MM.1S (cell line): ENCODE data around the gene RTL5.

ENCODE experiments used
- DNase-seq: peaks from one replicate; pipeline ENCODE4 v3.0.0-alpha.2; 2015
- H2AFZ ChIP-seq: fragments of 300-600 bp; sonication (generic); 2 replicates; pipeline ENCODE4 v1.6.0; 2016; ENCODE audit warnings: antibody characterized with exemption, low read length
- H3F3A ChIP-seq: fragments of 300-600 bp; sonication (generic); 2 replicates; pipeline ENCODE4 v1.6.1; 2016; ENCODE audit warnings: mild to moderate bottlenecking, antibody characterized with exemption, low read length, moderate library complexity, mixed read lengths; ENCODE audit not compliant: insufficient read depth
- H3K27ac ChIP-seq: fragments of 300-600 bp; sonication (generic); 2 replicates; pipeline ENCODE4 v1.5.1; 2016; ENCODE audit warnings: mild to moderate bottlenecking, low read length
- H3K27me3 ChIP-seq: fragments of 300-600 bp; sonication (generic); replicated peaks from 2 replicates; pipeline ENCODE4 v1.6.0; 2016; ENCODE audit warnings: low read length; ENCODE audit not compliant: insufficient read depth
- H3K36me3 ChIP-seq: fragments of 300-600 bp; sonication (generic); replicated peaks from 2 replicates; pipeline ENCODE4 v1.6.1; 2016; ENCODE audit warnings: mild to moderate bottlenecking, low read length, mixed read lengths; ENCODE audit not compliant: insufficient read depth
- H3K4me1 ChIP-seq: fragments of 300-600 bp; sonication (generic); 2 replicates; pipeline ENCODE4 v1.6.1; 2016; ENCODE audit warnings: low read length, mixed read lengths
- H3K4me2 ChIP-seq: fragments of 300-600 bp; sonication (generic); 2 replicates; pipeline ENCODE4 v1.6.0; 2016; ENCODE audit warnings: low read depth, low read length
- H3K4me3 ChIP-seq: fragments of 300-600 bp; sonication (generic); 2 replicates; pipeline ENCODE4 v1.5.1; 2016; ENCODE audit warnings: low read length, mixed read lengths
- H3K79me2 ChIP-seq: fragments of 300-600 bp; sonication (generic); 2 replicates; pipeline ENCODE4 v1.6.1; 2016; ENCODE audit warnings: mixed run types, low read length, mixed read lengths
- H3K9ac ChIP-seq: fragments of 300-600 bp; sonication (generic); 2 replicates; pipeline ENCODE4 v1.6.1; 2016; ENCODE audit warnings: low read length, mixed read lengths
- H3K9me2 ChIP-seq: fragments of 300-600 bp; sonication (generic); replicated peaks from 2 replicates; pipeline ENCODE4 v1.6.1; 2016; ENCODE audit warnings: mild to moderate bottlenecking, low read length, mixed read lengths; ENCODE audit not compliant: insufficient read depth
- H3K9me3 ChIP-seq: fragments of 300-600 bp; sonication (generic); replicated peaks from 2 replicates; pipeline ENCODE4 v1.6.1; 2016; ENCODE audit warnings: mild to moderate bottlenecking, low read length, mixed read lengths; ENCODE audit not compliant: insufficient read depth
- H4K20me1 ChIP-seq: fragments of 300-600 bp; sonication (generic); 2 replicates; pipeline ENCODE4 v1.6.1; 2016; ENCODE audit warnings: mild to moderate bottlenecking, low read length, moderate library complexity, mixed read lengths; ENCODE audit not compliant: insufficient read depth
- EZH2 ChIP-seq: fragments of 300-600 bp; sonication (generic); optimal IDR thresholded peaks from 2 replicates; pipeline ENCODE3; 2017; ENCODE audit warnings: low read depth, mild to moderate bottlenecking, antibody characterized with exemption, low read length, mixed read lengths
- EZH2phosphoT487 ChIP-seq: fragments of 300-600 bp; sonication (generic); IDR thresholded peaks from 2 replicates; pipeline ENCODE4 v1.6.1; 2018; ENCODE audit warnings: antibody characterized with exemption, low read length
- TF ChIP-seq, protein P1 (sequence below): fragments of 300-600 bp; sonication (generic); IDR thresholded peaks from 2 replicates; pipeline ENCODE4 v1.5.1; 2016; ENCODE audit warnings: antibody characterized with exemption, low read length, mixed read lengths

RTL5 gene

DNA sequence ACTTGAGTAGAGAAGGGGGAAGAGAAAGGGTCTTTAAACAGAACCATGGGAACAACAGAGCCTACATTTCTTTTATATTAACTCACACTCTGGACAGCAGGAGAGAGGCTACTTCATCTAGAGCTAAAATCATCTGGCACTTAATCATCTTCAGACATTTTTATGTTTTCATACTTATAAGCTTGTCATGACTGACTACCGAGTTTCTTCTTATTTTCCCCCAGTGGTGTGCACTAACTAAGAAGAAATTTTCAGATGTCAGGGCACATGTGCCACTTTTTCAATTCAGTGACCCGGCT lies 11.8 kb upstream of the RTL5 start:
- Histone ChIP-seq H3K9me2 (no peaks in the 10 kb centered on the region), H2AFZ (no peak overlapping the region), H3K9ac (no peak overlapping the region), H3F3A (no peaks in the 10 kb centered on the region), H3K4me1 (peaks cover 7% of the 10 kb centered on the region), H3K27me3 (no peaks in the 10 kb centered on the region), H3K79me2 (no peaks in the 10 kb centered on the region), H3K4me2 (no peak overlapping the region), H3K36me3 (no peaks in the 10 kb centered on the region), H3K9me3 (no peaks in the 10 kb centered on the region), H3K4me3 (no peak overlapping the region), H3K27ac (no peak overlapping the region), H4K20me1 (no peaks in the 10 kb centered on the region)
- no peak for DNase-seq
- TF ChIP-seq EZH2phosphoT487 (no peak), EZH2 (no peak)
- TF ChIP-seq, protein P1, sequence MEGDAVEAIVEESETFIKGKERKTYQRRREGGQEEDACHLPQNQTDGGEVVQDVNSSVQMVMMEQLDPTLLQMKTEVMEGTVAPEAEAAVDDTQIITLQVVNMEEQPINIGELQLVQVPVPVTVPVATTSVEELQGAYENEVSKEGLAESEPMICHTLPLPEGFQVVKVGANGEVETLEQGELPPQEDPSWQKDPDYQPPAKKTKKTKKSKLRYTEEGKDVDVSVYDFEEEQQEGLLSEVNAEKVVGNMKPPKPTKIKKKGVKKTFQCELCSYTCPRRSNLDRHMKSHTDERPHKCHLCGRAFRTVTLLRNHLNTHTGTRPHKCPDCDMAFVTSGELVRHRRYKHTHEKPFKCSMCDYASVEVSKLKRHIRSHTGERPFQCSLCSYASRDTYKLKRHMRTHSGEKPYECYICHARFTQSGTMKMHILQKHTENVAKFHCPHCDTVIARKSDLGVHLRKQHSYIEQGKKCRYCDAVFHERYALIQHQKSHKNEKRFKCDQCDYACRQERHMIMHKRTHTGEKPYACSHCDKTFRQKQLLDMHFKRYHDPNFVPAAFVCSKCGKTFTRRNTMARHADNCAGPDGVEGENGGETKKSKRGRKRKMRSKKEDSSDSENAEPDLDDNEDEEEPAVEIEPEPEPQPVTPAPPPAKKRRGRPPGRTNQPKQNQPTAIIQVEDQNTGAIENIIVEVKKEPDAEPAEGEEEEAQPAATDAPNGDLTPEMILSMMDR: no peak

DNA sequence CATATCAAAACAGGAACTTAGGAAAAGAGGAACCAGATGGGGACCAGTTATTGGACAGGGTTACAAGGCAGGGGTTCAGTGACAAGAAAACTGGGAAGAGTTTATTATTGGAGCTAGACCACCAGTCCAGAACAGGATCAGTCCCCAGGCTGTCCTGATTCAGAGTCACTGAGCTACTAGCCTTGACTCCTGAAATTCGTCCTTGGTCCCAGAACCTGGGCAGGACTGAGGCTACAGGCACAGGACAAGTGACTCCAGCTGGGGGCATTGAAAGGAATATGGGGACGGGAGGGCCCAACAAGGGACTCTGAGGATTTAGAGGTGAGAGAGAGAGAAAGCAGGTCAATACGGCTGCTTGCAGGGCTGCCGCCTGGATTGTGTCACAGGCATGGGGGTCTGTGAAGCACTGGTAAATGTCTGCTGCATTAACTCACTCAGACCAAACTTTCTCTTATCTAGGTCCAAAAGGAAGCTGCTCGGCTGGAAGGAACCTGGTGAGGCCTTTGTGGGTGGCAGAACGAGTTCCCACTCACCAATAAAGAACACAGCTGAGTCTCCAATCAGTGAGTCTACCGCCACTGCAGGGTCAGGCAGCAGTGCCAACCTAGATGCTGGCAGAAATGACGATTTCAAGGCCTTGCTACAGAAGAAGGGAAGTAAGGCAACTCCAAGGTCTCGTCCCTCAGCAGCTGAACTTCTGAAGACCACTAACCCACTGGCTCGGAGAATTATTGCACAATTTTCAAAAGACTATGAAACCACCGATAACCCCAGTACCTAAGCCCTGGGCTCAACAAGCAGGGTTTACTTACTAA lies 11.3 kb upstream of the RTL5 start:
- no peak overlapping the region for H3K4me3 ChIP-seq
- TF ChIP-seq, protein P1: no peak
- TF ChIP-seq EZH2 (no peak), EZH2phosphoT487 (no peak)

DNA sequence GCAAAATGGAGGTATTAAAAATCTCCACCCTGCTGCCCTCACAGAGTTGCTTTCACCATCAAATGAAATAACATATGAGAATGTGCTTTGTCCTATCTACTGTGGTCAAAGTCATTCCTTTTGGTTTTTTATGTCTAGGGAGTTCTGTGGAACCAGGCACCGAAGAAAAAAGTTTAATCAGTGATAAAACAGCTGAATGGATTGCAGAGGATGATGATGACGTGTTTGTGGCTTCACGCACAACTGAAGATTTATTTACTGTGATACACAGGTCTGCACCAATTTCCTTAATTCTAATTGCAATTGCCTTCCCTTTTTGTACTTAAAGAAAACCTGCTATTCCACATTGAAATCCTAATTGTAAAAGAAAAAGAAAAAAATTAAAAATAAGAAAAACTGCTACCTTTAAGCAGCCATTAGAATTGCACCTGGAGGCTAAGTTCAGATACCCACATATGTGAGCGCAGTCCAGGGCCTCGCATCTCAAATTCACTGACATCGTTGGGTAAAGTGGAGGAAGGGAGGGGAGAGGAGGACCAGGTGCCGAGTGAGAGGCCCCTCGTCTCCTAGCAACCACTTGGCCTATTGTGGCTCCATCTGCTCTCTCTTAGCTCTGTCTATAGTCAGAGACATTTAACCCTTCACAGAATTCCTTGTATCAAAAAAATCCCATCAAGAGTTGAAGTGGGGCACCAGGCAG lies 10.5 kb upstream of the RTL5 start:
- H2AFZ ChIP-seq: no peak overlapping the region
- TF ChIP-seq EZH2: no peak
- TF ChIP-seq EZH2phosphoT487: no peak
- TF ChIP-seq, protein P1: no peak
- no peaks in the 10 kb centered on the region for H4K20me1 ChIP-seq
- H3K9ac ChIP-seq: no peak overlapping the region
- H3F3A ChIP-seq: no peaks in the 10 kb centered on the region
- H3K27me3 ChIP-seq: no peaks in the 10 kb centered on the region
- no peaks in the 10 kb centered on the region for H3K9me3 ChIP-seq
- no peak overlapping the region for H3K4me3 ChIP-seq
- H3K9me2 ChIP-seq: no peaks in the 10 kb centered on the region
- no peak overlapping the region for H3K4me2 ChIP-seq
- no peaks in the 10 kb centered on the region for H3K79me2 ChIP-seq
- H3K4me1 ChIP-seq: peaks cover 7% of the 10 kb centered on the region
- no peak for DNase-seq
- no peaks in the 10 kb centered on the region for H3K36me3 ChIP-seq
- H3K27ac ChIP-seq: no peak overlapping the region

More for the DNA sequence above, 11.3 kb upstream of the RTL5 start:
- Histone ChIP-seq H3K79me2 (no peaks in the 10 kb centered on the region), H3K9ac (no peak overlapping the region), H3K4me1 (peaks cover 7% of the 10 kb centered on the region), H3K27ac (no peak overlapping the region), H3K9me3 (no peaks in the 10 kb centered on the region), H3K27me3 (no peaks in the 10 kb centered on the region), H3K4me2 (no peak overlapping the region), H4K20me1 (no peaks in the 10 kb centered on the region), H2AFZ (no peak overlapping the region), H3K9me2 (no peaks in the 10 kb centered on the region), H3F3A (no peaks in the 10 kb centered on the region), H3K36me3 (no peaks in the 10 kb centered on the region)
- DNase-seq: no peak
